ENCODE results near the gene DAAM1.

Gene DAAM1

DNA sequence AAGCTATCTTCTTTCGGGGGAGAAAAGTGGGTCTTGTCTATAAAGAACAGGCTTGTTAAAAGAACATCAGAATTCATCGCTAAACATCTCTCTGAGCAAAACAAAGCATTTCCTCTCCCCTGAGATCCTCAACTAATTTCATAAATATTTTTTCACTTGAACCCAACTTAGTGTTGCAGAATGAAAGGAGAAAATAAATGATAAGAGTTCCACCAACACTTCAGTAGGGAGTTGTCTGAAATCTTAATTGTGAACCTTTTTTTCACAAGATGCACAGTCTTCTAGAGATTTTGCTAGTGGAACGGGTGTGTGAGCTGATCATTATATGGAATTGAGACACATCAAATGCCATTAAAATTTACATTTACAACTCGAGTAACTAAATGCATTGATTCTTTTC, 1.3 kb upstream of the DAAM1 start:
- DNase-seq (ENCODE audit: insufficient read length, low spot score) (no peak), FAIRE-seq (no peak)

DNA sequence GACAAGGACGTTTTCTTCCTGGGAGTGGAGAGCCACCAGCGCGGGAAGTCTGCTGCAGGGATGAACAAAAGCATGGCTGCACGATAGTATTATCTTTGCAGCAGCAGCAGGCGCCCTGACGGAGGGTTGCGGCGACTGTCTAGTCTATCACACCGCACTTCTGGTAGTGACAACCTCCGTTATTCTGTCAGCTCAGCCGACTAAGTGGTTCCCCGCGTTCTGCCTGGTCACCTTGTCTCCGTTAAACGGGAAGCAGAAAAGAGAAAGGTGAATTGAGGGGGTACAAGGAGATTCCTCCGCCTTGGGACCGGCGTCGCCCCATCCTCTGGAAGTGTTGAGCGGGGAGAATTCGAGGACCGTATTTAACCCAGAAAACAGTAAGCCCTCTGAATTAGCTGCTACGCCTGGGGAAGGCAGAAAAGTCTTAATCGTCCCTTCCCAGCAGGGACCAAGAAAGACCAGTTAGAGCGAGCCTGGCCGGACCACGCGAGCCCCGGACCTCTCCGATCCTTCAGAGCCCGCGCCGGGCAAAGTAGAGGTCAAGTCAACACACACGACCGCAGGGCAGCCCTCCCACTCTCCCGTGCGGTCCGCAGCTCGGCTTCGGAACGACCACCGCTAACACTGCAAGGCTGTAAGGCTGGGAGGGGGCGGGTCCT, 536 bp upstream of the DAAM1 start:
- no peak for FAIRE-seq
- DNase-seq (ENCODE audit: insufficient read length, low spot score) = no peak

DNA sequence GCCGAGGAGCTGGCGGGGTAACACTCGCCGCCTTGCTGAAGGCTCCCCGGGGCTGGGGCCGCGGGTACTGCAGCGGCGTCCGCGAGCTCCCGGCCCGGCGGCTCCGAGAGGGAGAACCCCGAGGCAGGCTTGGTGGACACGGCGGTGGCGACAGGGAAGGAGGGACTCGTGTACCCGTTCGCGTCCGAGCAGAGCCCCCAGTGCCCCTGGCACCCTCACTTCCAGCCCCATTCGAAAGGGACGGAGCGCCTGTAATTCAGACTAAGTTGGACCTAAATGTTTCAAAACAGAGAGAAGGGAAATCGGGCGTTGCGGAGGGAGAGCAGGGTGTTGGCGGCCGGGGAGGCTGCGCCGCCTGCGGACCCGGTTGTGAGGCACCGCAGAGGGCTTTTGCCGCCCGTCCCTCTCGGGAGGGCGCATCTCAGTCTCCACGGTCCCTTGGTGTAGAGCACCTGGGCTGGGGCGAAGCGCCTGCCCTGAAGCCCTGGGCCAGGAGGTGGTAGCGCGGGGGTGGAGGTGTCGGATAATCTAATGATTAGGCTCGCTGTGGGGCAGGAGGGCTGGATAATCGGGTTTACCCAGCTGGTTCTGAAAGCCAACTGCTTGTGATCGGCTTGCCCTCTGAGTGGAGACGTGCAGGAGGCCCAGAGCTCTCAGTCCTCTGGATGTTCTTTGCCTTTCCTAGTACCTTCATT, 771 bp downstream of the DAAM1 start:
- DNase-seq (ENCODE audit: insufficient read length, low spot score) = no peak
- no peak for FAIRE-seq

DNA sequence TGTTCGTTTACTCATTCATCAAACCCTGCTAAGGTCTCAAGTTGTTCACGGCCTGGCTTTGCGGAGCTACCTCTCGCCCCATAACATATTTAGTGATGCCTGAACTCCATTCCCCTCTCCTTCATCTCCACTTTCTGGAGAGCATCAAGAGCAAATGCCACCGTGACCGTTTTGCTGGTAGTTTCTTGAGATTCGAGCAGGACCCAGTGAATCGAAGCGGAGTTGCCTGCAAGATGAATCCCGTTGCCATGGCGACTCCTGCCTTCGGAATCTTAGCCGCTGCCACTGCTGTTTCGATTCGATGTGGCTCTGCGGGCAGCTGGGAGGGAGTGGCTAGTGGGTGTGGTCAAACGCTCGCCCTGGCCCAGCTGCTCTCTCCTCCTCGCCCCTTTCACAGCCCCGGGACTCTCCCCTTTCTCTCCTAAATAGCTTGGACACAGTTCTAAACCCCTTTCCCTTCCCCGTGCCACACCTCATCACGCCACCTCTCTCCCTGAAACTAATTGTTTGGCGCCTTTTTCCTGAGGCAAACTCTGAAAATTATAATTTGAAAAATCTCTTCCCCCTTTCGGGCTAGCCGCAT, 1.4 kb downstream of the DAAM1 start:
- FAIRE-seq = peak; percentile 84
- DNase-seq (ENCODE audit: insufficient read length, low spot score) = peak; percentile 66

DNA sequence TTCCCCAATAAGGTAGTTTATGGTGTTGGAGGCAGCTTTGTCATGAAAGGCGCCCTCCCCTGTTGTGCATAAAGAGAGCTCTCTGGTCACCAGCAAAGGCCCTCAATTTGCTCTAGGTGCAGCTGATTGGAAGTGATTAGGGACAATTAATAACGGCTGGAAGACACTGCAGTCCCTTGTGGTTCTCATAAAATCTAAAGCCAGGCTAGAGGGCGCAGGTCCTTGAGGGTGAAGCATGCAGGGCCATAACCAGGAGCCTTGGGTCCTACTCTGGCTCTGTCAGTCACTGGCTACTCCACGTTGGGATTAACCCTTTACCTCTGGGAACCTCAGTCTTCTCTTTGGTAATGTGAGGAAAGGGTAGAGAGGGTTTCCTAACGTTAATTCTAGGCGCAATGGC, 1.9 kb downstream of the DAAM1 start:
- FAIRE-seq (no peak), DNase-seq (ENCODE audit: insufficient read length, low spot score) (no peak)

DNA sequence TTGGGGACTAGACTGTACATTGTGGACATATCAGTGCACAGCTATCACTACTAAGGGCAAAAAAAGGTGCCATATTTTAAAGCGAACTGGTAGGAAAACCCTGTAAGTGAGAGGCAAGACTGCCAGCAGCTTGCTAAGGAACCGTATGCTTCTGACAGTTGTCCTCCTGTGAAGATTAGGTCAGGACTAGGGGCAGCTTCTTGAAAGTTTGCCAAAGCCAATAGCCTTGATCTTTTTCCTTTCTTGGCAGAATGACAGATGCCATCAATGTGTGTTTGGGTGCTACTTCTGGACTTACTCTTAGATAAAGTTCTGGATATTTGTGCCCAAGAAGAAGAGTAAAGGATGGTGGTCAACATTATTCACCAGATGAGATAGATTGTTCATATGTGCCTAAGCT, 7.4 kb downstream of the DAAM1 start:
- no peak for FAIRE-seq
- DNase-seq (ENCODE audit: insufficient read length, low spot score) = no peak

DNA sequence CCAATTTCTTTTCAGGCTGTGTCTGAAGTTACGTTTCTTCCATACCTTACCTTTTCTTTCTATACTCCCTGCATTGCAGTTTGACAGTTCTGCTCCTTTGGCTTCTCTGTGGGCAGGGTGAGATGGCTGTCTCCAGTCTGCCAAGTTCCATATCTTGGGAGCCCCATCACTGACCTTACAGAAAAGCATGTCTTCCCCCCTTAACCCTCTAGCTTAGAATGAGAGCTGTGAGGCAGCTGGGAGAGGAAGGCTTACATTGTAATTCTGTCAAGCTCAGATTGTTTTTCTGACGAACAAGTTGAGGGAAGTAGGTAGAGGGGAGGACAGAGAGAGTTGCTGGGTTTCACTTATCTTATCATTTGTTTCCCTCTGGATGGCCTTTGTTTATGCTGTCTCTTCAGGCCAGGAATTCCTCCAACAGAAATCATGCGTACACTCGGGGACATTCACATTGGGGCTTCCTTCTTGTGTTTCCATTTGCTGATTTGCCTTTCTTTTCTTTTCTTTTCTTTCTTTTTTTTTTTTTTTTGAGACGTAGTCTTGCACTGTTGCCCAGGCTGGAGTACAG, 9.3 kb downstream of the DAAM1 start:
- no peak for DNase-seq (ENCODE audit: insufficient read length, low spot score)
- FAIRE-seq = no peak

DNA sequence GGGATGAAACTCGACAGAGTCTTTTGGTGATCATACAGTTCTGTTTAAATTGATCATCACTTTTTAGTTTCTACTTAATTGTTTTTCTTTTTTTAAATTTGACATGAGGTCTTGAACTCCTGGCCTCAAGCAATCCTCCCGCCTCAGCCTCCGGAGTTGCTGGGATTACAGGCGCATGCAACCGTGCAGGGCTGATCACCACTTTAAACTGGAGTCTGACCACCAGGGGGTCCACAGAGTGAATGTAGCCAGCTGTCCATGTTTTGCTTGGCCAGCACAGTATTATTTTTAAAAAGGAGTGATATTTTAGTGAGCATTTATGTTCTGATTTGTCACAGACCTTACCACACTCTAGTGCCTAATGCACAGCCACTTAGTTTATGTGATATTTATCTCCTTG, 10.7 kb downstream of the DAAM1 start:
- no peak for DNase-seq (ENCODE audit: insufficient read length, low spot score)
- FAIRE-seq = no peak

DNA sequence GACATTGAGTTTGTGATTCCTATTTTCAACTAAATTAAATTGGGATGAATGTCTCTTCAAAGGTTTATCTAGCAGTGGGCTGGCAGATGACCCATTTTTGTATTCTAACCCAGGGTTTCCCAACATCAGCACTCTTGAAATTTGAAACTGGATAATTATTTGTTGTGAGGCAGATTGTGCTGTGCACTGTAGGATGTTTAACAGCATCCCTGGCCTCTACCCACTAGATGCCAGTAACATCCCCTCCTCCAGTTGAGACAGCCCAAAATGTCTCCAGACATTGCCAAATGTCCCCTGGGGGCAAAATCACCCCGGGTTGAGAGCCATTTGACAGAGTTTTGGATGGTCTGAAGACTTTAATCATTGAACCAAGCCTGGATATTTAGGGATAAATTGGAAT, 11.1 kb downstream of the DAAM1 start:
- FAIRE-seq = no peak
- no peak for DNase-seq (ENCODE audit: insufficient read length, low spot score)

DNA sequence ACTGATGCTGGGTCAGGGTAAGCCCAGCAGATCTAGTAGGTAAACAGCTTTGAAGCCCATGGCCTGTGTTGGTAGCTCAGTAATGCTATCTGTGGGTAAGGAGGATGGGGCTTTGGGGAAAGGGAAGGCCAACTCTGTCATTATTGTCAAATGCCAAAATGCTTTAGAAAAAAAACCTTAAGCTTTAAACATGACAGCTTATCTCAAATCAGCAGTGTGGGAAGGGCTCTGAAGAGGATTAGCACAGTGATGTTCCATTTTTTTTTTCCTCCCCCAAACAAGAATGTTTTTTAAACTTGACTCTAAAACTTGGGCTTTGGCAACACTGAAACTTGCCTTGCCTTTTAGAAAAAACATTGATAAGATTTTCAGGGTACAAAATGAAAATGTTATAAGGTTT, 11.7 kb downstream of the DAAM1 start:
- DNase-seq (ENCODE audit: insufficient read length, low spot score) = no peak
- no peak for FAIRE-seq

DNA sequence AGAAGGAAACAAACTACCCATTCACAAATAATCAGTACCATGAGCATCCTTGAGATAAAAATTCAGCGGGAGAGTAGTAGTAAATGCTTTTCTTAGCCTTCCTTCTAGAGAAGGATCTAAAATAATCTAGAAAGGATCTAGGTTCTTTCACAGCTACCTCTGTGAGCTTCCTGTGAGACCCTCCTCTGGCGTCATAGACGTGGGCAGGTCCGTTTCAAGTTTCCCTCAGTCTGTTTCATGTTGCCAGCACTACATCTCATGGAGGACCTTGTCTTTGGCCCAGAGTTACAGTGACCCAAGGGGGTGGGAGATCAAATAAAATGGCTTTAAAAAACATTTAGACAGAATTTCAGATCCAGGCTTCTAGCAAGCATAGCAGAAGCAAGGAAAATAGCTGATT, 13.6 kb downstream of the DAAM1 start:
- DNase-seq (ENCODE audit: insufficient read length, low spot score) (no peak), FAIRE-seq (no peak)

DNA sequence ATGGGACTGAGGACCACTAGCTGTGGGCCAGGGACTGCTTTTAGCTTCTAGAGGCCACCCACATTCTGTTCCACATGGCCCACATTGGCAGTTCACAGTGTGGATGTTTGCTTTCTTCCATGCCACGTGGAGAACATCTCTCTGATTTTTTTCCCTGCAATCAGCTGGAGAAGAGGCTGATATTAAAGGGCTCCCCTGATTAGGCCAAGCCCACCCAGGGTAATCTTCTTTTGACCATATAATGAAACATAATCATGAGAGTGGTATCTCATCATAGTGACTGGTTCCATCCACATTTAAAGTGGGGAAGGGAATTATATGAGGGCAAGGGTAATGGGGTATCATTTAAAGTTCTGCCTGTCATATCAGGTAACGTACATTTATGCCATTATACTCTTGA, 15.8 kb downstream of the DAAM1 start:
- DNase-seq (ENCODE audit: insufficient read length, low spot score) (no peak), FAIRE-seq (no peak)

DNA sequence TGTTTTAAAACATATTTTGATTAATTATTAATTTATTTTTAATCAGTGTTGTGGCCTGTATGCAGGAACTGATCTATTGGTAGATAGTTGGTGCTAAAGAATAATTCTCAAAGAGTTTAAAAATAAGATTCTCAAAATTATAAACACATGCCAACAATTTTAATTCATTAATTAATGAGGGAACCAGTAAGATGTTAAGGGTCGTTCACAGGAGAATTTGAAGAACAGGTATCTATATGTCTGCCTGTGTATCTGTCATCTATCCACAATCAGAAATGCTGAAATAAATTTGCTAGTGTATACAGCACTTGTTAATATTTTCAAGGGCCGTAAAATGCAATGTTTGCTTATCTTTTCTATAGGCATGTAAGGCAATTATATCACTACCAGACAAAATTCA, 18.4 kb downstream of the DAAM1 start:
- FAIRE-seq = no peak
- DNase-seq (ENCODE audit: insufficient read length, low spot score) = no peak

DNA sequence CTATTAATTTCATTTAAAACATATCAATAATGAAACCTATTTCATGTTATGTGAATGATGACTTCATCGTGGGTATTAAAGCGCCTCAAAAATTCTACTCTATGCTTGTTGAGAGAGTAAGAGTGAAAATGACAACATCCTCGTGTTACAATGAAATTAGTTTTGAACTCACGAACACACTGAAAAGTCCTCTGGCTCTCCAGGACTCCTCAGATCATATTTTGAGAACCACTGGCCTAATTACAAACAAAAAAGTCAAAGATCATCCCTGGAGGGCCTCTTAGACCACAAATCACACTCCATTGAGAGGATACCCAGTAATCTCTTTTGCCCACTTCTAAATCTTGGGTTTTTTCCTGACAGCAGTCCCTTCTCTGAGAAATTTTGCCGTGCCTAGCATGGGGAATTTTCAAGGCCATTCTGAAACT, 19.1 kb downstream of the DAAM1 start:
- DNase-seq (ENCODE audit: insufficient read length, low spot score) = no peak
- FAIRE-seq = peak; percentile 66

DNA sequence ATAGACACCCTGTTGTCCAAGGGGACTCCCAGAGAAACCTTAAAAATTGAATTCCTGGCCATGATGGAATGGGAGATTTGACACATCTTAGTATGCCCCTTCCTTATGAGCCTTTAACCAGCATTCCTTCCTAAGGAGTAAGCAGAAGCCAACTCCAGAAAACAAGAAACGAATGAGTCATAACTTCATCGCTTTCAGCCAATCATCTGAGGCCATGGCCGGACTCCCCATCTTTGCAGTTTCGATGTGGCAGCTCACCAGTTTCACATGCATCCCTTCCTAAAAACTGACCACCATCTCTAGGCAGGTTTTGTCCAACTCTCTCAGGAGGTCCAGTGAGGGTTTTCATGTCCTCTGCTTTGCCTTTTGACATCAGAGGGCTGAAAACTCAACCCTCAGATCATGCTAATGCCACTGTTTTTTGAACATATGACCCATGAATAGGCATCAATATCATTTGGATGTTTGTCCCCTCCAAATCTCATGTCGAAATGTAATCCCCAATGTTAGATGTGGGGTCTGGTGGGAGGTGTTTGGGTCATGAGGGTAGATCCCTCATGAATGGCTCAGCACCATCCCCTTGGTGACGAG, 19.9 kb downstream of the DAAM1 start:
- FAIRE-seq (peak; percentile 87), DNase-seq (ENCODE audit: insufficient read length, low spot score) (no peak)

DNA sequence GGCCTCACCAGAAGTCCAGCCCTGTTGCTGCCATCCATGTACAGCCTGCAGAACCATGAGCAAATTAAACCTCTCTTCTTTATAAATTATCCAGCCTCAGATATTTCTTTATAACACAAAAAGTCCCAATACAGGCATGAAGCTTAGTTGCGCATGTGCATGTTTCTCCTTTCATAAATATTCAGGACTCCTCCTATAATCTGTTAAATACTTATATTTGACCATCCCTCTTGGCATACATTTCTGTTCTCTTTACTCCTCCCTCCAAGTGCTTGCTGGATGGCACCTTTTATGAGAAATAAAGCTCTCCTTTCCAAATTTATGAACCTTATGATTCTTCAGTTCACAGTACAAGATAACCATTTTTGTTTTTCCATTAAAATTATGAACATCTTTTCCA, 20.5 kb downstream of the DAAM1 start:
- DNase-seq (ENCODE audit: insufficient read length, low spot score) (no peak), FAIRE-seq (no peak)

DNA sequence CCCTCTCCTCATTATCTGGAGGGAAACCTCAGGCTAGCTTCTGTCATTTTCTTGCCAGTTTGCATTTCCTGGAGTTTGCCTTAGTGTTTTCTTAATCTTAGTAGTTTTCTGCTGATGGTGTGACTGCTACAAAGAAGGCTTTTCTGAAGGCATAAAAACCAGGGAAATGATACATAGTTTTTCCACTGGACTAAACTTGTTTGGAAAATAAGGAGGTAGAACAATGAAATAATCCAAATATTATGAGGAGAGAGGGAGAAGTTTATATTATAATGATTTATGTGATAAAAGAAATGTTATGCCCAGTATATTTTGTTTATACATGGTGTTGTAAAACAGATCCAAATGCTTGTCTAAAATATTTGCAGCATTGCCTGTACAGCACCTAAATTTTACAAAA, 22.2 kb downstream of the DAAM1 start:
- FAIRE-seq (no peak), DNase-seq (ENCODE audit: insufficient read length, low spot score) (no peak)

DNA sequence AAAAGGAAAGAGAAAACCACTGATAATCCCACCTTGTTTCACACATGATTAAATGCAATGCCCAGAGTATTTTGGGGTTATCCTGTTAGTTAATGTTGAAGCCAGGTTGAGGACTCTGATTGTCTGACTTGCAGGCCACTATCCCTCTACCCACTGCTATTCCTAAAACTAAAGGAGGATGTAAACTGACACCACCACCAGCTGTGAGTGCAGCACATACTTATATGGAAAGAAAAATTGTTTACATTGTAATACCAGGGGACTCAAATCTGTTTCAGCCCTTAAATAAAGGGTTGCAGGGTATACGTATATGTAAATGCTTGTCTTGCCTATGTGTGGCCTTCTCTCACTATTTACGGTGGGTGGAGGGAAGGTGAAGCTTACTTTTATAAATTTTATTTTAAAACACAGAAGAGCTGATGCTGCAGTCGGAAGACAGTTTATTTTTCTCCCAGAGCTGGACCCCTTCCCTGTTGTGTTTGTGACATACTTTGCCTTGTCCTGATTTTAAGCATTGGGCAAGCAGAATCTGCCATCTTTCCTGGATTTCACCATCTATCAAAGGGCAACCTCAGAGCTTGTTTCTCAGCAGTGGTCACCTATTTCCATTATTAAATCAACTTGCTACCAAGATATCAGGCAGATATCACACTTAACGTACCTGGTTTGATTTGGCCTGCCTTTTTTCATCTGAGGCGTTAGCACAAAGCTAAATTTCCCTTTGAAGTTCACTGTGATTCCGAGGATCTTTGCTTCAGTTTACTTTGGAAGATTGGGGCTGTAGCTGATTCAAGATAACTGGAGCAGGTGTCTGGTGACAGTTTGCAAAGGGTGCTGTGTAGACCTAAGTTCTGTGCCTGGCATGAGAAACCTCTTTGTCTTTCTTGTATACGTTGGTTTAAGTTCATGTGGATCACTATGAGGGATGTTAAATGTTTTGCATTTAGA, 25.2 kb downstream of the DAAM1 start:
- DNase-seq (ENCODE audit: insufficient read length, low spot score) (no peak), FAIRE-seq (peak; percentile 11)

DNA sequence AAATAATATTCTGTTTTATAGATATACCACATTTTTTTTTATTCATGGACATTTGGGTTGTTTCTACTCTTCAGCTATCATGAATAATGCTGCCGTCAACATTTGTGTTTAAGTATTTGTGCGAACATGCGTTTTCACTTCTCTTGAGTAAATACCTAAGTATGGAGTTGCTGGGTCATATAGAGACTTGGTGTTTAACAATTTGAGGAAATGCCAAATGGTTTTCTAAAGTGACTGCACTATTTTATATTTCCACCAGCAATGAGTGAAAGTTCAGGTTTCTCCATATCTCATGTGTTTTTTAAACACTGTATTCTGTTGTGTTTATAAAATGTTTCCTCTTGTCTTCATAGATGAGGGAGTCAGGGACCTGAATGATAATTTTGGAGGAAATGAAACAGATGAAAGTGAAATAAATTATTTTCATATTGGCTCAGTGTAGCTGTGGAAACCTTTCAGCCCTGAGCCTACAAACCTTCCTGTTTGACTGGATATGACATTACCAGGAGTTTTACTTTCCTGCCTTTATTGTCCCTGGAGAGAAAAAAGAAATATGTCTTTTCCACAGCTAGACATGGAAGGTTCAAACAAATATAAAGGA, 26.3 kb downstream of the DAAM1 start:
- DNase-seq (ENCODE audit: insufficient read length, low spot score) (no peak), FAIRE-seq (peak; percentile 84)

DNA sequence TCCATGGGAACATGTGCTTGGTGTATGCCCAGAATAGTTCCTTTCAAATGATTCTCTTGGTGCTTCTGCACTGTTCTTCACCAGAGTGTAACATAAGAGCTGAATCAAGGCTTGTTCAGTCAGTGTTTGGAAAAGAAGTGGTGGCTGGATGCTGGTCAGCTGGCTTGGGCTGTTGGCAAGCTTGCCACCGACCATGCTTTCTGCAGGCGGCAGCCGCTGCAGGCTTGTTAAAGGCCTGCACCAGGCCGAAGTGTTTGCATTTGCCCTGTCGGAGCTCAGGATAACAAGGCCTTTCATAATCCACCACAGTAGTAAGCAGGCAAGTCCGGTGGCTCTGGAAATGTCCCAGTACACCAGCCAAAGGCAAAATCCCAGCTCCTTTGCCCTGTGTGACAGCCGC, 26.9 kb downstream of the DAAM1 start:
- no peak for FAIRE-seq
- DNase-seq (ENCODE audit: insufficient read length, low spot score) = no peak
